NCI-H345 (cell line): ENCODE measurements around the gene MON1A.
"Not testable (repeated sequence)": the region's sequence is repeated elsewhere in the genome, so short reads cannot be mapped to it uniquely, and the experiment has no call there.

Experiments
- DNase-seq: peaks from one replicate; lab custom pipeline; 2025; lab: John Stamatoyannopoulos, UW

The MON1A gene

GRCh38 chr3:49929291-49930167 lies at the start of gene MON1A:
TSS of gene MON1A (minus strand) at chr3:49929811. CDS start at chr3:49913346, 16,465 bp downstream.
- DNase-seq: peak; percentile 76

- DNase-seq: no peak
Measured at GRCh38 chr3:49976942-49977341, 47.3 kb upstream of the MON1A start.

GRCh38 chr3:49972656-49973055 lies 43.0 kb upstream of the MON1A start:
- DNase-seq: no peak

GRCh38 chr3:49968346-49968745 lies 38.7 kb upstream of the MON1A start:
- no peak for DNase-seq

- DNase-seq: no peak
Measured at GRCh38 chr3:49967291-49967690, 37.7 kb upstream of the MON1A start.

- DNase-seq: no peak
Measured at GRCh38 chr3:49966233-49966942, 36.8 kb upstream of the MON1A start.

- DNase-seq: no peak
Measured at GRCh38 chr3:49955636-49956035, 26.0 kb upstream of the MON1A start.

- no peak for DNase-seq
Measured at GRCh38 chr3:49952924-49953323, 23.3 kb upstream of the MON1A start.

GRCh38 chr3:49942651-49943050 lies 13.0 kb upstream of the MON1A start:
- DNase-seq: no peak

- no peak for DNase-seq
Measured at GRCh38 chr3:49940667-49941249, 11.1 kb upstream of the MON1A start.

- peak; percentile 95 for DNase-seq
Measured at GRCh38 chr3:49939858-49940666, 10.5 kb upstream of the MON1A start, which contains the start of gene RBM6. TSS of gene RBM6 (plus strand) at chr3:49940150. CDS start at chr3:49962642, 22,492 bp downstream.

- DNase-seq: no peak
Measured at GRCh38 chr3:49937090-49937489, 7.5 kb upstream of the MON1A start.

GRCh38 chr3:49932281-49932680 lies 2.7 kb upstream of the MON1A start:
- not testable (repeated sequence) for DNase-seq

- DNase-seq: peak; percentile 48
Measured at GRCh38 chr3:49930922-49931321, 1.3 kb upstream of the MON1A start.

- DNase-seq: no peak
Measured at GRCh38 chr3:49930168-49930690, 618 bp upstream of the MON1A start.

GRCh38 chr3:49928481-49929017 lies 1.1 kb downstream of the MON1A start:
- no peak for DNase-seq

- DNase-seq: no peak
Measured at GRCh38 chr3:49927798-49928197, 1.8 kb downstream of the MON1A start.

- DNase-seq: no peak
Measured at GRCh38 chr3:49926117-49926728, 3.4 kb downstream of the MON1A start.

- no peak for DNase-seq
Measured at GRCh38 chr3:49925485-49925884, 4.1 kb downstream of the MON1A start.

GRCh38 chr3:49924683-49925082 lies 4.9 kb downstream of the MON1A start:
- no peak for DNase-seq
